CMK (cell line): Measurements from ENCODE around the gene SMC1B.

Experiments
- DNase-seq: peaks from one replicate; pipeline ENCODE4 v3.0.0-alpha.2; 2010; ENCODE audit warnings: low read depth

Gene SMC1B

DNA sequence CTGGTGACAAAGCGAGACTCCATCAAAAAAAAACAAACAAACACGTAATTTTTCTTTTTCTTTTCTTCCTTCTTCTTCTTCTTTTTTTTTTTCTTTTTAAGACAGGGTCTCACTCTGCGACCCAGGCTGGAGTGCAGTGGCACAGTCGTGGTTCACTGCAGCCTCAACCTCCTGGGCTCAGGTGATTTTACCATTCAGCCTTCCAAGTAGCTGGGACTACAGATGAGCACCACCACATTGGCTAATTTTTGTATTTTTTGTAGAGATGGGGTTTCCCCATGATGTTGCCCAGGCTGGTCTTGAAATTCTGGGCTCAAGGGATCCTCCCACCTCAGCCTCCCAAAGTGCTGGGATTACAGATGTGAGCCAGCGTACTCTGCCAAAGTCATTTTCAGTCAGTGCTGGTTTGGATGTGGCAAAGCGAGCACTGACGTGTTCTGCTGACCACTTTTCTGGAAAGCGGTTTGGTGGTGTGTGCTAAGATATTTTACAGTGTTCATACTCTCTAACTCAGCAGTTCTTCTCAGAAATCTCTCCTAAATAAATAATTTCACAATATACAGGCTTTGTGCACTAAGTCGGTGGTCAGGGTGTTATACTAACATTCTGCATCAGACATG is 92.9 kb downstream of the SMC1B start:
- DNase-seq: no peak

DNA sequence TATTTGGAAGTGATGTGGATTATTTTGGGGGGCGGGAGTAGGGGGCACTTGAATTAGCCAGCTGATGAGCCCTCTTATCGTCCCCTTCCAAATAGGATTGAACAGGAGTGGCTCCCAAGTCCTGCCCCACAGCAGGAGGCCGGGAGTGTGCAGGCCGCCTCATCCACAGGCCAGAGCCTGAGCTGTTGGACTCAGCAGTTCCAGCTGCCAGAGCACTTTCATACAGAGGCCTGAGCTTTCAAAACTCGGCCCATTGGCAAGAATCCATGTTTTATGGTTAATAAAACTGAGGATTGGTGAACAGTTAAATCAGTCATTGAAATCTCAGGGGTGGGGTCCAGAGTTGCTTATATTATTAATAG is 94.1 kb downstream of the SMC1B start:
- DNase-seq: no peak

DNA sequence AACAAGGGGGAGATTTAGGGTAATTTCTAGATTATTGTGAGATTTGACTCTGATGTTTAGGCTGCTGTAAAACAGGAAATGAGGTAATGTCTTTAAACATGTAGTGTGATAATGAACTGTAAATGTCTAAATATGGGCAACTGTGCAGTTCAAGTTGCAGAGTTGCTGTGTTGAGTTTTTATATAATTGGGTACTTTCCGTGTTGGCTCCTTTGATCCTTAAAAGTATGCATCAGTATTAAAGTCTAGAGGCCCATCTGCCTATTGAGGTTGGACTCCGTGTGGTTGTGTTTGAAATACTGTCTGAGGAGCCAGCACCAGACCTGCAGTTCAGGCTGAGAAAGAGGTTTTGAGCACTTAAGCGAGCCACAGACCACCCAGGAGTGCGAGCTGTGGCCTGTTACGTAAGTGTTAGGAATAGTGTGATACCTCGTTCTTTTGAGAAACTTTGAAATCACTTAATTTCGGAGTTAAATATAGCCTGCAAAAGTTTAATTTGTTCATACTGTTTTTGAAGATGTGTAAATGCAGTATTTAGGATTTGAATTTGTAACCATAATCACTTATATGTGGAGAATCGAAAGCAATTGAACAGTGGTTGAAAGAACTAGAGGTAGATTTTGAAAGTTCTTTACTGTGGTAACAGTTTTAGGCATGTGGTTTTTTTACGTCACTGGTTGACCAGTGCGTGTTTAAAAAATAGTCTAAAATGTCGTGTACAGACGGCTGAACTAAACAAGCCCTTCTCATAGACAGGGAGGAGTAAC is 94.7 kb downstream of the SMC1B start:
- no peak for DNase-seq

DNA sequence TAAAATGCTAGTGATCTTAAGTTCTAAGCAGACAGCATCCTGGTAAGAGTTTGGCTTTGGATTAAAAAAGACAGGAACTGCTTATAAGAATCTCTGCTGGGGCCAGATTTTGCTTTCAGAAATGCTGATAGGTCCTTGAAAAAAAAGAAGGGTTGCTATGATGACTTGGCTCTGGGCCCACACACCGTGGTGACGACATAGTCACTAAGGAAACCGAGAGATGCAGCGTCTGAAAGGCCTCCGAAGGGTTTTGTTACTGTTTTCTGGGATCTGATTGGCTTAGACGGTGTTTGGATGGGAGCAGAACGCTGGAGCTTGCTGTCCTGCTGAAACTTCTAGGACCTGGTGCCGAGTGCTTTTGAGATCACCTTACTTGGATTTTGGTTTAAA is 95.2 kb downstream of the SMC1B start:
- no peak for DNase-seq

DNA sequence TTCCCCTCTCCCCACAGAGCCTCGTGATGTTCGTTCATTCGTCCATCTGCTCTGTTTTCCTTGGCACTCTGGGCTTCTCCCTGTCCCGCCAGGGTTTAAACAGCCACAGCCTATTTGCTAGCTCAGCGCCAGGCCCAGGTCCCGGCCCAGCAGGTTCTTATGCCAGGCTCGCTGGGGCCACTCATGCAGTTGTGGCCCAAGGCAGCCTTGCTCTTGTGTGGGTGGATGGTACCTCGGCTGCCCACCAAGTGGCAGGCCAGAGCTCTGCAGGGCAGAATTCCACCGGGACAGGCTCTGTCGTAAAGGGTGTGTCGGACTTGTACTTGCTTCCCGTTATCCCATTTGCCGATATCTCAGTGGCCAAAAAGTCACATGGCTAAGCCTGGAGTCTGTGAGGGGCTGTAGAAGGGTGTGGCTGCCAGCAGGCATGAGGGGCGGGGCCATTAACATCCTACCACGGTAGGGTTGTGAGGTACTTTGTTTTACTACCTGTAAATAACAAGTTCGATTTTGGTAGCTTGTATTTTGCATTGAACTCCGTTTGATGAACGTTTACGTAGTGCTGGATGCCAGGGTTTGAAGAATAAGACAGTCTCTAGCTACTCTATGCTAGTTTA is 95.7 kb downstream of the SMC1B start:
- no peak for DNase-seq

DNA sequence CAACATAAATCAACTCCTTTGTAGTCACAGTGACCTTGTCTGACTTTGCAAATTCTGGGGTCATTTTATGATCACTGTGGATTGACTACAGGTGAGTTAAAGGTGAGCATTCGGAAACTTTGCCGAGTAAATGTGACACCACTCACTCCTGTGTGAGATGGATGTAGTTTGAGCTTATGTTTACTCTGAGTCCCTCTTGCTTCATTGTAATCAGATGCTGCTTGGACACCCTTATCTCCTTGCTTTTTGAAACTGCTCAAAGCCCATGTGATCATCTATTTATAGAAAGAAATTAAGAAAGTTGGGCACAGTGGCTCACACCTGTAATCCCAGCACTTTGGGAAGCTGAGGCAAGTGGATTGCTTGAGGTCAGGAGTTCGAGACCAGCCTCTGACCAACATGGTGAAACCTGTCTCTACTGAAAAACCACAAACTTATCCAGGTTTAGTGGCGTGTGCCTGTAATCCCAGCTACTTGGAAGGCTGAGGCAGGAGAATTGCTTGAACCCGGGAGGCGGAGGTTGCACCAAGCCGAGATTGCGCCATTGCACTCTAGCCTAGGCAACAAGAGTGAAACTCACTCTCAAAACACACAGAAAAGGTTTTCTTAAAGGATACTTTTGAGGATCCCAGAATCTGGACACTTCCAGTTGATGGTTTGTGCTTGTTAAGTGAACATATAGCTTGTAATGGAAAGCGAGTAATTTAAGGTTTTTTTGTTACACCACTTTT is 96.4 kb downstream of the SMC1B start:
- no peak for DNase-seq

DNA sequence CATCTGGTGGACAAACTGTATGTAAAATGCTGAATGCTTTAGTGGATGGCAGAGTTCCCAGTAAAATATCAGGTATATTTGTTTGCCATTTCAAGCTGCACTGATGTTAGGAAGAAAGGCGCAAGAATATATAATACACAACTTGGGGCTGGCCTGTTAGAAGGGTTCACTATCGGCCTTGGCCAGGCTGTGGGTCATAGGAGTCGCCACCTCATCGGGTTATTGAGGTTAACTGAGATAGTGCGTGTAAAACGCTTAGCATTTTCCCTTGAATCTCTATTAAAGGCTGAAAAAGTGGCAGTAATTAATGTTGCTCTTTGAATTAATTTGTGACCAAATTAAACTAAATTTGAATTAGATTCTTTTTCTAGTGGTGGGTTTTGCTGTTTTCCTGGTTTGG is 98.6 kb downstream of the SMC1B start:
- no peak for DNase-seq

DNA sequence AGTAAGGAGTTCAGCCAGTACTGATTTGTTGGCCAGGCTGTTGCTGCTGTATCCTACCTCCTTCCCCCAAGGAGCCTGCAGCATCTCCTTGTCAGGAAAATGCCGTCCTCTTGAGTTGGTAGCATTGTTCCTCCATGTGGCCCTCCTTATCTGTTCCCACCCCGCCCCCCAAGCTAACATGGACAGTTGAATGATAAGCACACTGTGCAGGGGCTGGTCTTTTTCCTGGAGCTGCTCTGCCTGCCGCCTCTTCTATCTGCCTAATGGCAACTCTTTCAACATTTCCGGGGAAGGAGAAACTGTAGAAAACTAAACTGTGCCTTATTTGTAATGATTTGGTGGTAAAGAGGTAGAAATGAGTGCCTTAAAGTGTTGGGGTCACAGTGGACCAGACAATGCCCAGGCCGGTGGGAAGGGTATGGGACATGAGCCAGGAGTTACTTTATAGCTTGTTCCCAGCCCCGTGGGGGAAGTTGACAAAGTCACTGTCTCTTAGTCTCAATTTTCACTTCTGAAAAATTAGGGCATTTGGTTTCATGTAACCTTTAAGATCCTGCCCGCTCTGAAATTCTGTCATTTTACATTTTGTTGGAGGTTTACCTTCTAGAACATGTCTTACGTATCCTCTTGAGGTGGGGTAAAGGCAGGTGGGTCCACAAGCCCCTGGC is 99.2 kb downstream of the SMC1B start:
- peak; percentile 52 for DNase-seq

DNA sequence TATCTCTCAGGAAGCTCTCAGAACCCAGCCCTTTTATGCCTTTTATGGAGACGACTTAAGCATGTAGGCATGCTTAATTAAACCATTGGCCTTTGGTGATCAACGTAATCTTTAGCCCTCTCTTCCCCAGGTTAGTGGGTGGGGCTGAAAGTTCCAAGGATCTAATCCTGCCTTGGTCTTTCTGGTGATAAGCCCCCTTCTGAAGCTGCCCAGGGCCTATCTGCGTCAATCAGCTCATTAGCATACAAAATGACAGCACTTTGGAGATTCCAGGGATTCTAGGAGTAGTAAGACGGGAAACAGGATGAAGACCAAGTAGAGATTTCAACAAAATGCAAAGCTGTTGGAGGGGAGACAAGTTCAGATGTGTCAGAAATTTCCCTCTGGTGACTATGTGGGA is 100.5 kb downstream of the SMC1B start:
- DNase-seq: no peak

DNA sequence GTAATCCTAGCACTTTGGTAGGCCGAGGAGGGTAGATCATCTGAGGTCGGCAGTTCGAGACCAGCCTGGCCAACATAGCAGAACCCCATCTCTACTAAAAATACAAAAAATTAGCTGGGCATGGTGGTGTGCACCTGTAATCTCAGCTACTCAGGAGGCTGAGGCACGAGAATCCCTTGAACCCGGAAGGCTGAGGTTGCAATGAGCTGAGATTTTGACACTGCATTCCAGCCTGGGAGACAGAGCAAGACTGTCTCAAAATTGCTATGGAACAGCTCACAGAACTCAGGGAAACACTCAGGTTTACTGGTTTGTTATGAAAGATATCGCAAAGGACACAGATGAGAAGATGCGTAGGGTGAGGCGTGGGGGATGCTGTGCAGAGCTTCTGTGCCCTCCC is 101.0 kb downstream of the SMC1B start:
- DNase-seq: no peak

DNA sequence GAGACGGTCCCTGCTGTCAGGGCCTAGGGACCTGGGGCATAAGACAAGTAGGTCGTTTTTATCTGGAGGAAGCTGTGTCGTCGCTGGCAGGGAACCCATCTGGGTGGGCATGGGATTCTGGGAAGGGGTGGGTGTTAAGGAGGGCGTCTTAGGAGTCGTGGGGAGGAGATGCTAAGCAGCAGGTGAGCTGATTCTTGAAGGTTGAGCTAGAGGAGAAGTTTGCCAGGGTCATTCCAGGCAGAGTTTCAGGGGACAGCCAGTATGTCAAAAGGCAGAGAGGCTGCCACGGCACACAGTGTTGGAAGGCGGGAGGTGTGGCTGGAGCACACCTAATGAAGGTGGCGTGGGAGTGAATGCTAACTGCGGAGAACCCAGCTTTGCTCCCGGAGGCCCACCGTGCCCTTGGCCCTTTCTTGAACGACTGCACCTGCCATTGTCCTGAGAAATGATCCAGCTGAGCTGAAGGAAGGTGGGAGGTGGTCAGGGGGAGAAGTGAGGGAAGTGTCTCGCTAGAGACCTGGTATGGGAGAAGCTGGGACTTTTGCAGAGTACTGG is 102.3 kb downstream of the SMC1B start:
- no peak for DNase-seq

DNA sequence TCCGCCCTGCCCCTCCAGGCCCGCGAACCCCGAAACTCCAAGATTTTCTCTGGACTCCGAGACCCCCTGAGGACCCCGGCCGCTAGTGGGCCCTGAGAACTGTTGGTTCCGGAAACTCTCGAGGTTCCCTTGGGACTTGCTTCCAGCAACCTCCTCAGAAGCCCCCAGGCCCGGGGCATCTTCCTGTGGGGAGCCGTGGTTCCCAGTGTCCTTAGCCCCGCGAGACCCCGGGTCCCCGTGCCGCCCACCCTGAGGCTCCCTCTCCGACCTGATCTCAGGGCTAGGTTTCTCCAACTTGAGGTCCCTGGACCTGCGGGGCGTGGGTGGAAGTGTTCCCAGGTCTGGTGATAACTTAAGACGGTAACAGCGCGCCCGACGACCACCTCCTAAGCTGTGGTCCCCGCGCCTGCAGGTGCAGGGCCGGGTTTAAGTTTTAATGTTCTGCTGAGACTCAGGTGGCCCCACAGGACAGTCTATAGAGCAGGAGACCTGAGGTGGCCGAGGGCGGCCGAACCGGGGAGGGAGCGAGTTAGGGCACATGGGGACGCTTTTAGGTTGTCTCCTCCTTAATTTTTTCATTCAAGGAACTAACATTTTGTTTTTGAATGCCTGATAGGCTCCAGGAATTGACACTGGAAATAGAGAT is 102.9 kb downstream of the SMC1B start:
- no peak for DNase-seq

DNA sequence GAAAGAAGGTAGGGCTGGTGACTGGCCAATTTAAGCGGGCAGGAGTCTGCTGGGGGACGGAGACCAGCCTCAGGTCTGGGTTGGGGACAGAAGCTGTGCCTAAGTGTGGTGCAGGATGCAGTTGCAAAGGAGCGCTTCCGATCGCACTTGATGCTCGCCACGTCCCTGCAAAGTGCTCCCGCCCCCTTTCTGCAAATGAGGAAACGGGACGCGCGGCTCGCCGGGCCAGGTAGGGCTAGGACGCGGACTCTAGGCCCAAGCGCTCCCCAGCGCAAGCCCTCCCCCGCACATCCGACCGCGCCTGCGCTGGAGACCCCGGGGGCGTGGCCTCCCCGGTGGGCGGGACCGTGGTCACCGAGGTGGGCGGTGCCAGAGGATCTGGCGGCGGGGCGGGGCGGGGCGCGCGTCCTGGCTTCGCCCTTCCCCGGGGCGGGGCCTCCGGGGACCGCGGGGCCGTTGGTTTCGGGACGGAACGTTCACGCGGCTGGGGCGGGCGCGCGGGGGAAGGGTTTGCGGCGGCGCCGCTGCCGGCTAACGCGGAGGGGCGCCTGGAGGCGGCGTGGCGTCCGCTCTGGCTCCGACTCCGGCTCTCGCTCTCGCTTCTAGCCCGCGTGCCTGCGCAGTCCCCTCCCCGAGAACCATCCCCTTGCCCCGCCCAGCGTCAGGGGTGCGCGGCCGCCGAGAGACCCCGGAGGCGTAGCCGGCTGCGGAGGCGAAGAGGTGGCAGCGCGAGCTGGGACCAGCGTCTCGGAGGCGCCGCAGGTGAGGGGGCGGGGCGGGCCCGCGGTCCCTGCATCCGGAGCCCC is 103.8 kb downstream of the SMC1B start, which contains the start of gene FAM118A:
Gene FAM118A (plus strand): TSS at position 513 of the 806 bp plus-strand sequence. CDS start 12,446 bp downstream, outside the sequence.
- peak; percentile 83 for DNase-seq

DNA sequence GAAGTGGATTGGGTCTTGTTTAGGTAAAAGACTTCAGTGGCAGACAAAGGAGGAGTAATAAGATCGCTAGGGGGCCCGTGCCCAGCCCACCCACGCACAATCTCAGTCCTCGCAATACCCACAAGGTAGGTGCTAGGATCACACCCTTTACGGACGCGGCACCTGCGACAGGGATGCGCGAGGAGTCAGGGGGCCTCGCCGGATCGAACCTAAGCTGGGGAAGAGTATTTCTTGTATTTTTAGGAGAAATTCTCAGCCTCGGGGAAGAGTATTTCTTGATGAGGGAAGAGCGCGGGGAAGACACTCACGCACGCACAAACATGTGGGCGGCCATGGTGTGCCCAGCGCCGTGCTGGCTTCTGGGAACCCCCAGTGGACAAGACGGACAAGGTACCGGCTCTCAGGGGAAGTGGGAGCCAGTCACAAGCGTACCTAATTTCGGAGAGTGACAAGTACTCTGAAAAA is 104.4 kb downstream of the SMC1B start:
- DNase-seq: no peak

DNA sequence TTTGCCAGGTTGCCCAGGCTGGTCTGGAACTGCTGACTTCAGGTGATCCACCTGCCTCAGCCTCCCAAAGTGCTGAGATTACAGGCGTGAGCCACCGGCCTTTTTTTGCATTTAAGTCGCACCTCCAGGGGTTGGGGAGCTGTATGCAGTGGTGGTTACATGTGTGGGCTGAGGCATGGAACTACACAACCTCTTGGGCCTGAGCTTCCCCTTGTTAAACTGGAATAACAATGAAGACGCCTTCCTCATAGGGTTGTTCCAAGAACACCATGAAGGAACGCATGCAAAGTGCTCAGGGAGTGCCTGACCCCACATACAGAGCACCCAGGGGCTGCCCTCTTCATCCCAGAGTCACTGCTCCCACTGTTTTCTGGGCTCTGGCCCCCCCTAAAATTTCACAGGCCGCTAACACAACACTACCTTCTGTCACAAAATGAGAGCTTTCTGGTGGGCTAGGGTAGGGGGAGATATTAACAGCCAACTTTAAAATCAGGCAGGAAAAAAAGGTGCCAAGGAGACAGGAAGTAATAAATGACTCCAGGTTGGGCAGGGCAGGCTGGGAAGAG is 104.9 kb downstream of the SMC1B start:
- no peak for DNase-seq

DNA sequence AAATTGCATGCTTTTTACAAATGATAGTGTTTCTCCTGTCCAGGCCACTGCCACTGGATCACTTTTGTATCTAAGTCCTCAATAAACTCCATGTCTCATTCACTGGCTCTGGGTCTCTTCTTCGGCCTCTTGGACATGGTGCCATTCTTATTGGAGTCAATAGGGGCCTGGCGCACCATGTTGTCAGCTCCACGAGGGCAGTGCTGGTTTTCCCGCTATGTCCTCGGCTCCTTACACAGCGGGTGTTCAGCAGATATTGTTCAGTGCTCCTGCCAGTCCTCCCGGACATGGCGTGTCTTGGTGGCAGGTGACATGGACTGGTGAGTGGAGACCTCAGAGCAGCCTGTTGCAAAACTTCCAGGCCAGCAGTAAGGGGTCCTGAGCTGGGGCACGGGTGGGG is 107.3 kb downstream of the SMC1B start:
- no peak for DNase-seq

DNA sequence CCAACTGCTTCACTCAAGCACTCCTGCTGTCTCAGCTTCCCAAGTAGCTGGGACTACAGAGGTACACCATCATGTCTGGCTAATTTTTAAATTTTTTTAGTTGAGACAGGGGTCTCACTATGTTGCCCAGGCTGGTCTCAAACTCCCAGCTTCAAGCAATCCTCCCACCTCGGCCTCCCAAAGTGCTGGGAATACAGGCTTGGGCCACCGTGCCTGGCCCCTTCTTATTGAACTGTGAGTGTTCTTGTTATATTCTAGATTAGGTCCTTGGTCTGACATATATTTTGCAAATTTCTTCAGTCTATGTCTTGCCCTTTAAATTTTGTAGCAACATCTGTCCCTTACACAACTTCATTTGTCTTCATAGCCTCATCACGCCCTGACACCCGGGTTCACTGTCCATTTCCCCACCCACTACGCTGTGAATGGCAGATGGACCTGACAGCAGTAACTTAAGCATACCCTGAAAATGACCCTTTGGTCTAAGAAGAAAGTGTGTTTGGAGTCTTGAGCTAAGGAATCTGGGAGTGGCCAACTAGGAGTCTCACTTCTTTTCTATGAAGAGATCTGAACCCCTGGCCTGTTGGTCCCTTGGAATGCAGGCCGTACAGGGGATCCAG is 107.8 kb downstream of the SMC1B start:
- no peak for DNase-seq

DNA sequence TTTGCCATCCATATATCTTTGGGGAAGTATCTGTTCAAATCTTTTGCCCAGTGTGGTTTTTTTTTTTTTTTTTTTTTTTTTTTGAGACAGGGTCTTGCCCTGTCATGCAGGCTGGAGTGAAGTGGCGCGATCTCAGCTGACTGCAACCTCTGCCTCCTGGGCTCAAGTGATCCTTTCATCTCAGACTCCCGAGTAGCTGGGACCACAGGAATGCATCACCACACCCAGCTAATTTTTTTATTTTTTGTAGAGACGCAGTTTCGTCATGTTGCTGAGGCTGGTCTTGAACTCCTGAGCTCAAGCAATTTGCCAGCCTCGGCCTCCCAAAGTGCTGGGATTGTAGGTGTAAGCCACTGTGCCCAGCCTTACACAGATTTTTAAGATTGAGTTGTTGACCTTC is 108.4 kb downstream of the SMC1B start:
- DNase-seq: no peak

DNA sequence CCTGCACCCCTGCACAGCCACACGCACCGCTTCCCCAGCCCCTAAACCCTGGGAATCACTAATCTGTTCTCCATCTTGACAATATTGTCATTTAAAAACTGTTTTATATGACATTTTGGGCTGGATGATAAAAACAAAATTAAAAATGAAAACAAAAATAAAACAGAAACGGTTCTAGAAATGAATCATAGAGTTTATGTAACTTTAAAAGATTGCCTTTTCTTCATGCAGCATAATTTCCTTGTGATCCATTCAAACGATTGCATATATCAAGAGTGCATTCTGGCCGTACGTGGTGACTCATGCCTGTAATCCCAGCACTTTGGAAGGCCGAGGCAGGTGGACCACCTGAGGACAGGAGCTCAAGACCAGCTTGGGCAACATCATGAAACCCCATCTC is 110.2 kb downstream of the SMC1B start:
- DNase-seq: no peak

DNA sequence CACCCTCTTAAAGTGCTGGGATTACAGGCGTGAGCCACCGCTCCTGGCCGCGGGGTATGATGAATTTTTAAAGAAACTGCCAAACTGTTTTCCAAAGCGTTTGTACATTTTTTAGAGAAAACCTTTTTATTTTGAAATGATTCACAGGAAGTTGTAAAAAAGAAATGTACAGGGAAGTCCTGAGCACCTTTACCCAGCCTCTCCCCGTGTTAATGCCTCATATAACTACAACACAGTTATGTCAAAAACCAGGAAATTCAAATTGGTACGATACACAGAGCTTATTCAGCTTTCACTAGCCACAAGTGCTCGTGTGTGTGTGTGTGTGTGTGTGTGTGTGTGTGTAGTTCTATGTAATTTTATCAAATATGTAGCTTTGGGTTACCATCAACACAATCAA is 110.6 kb downstream of the SMC1B start:
- DNase-seq: no peak
